Transverse colon (tissue), 4 donors: ENCODE measurements around the gene FARSA.

Experiments used
- CTCF ChIP-seq, 5 experiments: fragments of 200-600 bp in 3 of 5; fragments of 450-650 bp in 2 of 5; sonication (generic) in 3 of 5; IDR thresholded peaks; 1 replicate in 2 of 5; 2 replicates in 3 of 5; pipeline ENCODE4 v1.5.1; 2016 to 2017; ENCODE audit warnings: antibody characterized with exemption in 5 of 5, inconsistent platforms in 3 of 5, mild to moderate bottlenecking in 2 of 5, moderate library complexity in 1 of 5
- POLR2A ChIP-seq: fragments of 450-650 bp; IDR thresholded peaks from one replicate; pipeline ENCODE4 v1.6.1; 2016; ENCODE audit warnings: antibody characterized with exemption, mild to moderate bottlenecking, moderate library complexity
- POLR2AphosphoS5 ChIP-seq, 3 donors: sonication (generic); formaldehyde crosslinking; IDR thresholded peaks; one replicate each; pipeline ENCODE4 v1.6.1; 2016; ENCODE audit warnings: antibody characterized with exemption in 3 of 3

- TF ChIP-seq CTCF (IDR thresholded peaks at IDR 0.05), result no peak
- TF ChIP-seq POLR2A, result no peak
- TF ChIP-seq POLR2AphosphoS5 (IDR thresholded peaks at IDR 0.05), result no peak
Observed at GRCh38 chr19:12955996-12956395, 22.5 kb upstream of the FARSA start.
